Breast epithelium (tissue), 4 donors: ENCODE measurements around the gene MIEN1. TPM values are rescaled to one million over a fixed set of nuclear protein-coding genes. Genes with fewer than 3 reads are reported as not detected.

Experiments
- DNase-seq, 2 donors: peaks; one replicate each; pipeline ENCODE4 v3.0.0-alpha.2; 2019; ENCODE audit warnings: low spot score in 2 of 2
- H3K27ac ChIP-seq, 2 donors: fragments of 200-600 bp; sonication (generic) in 1 of 2; one replicate each; pipeline ENCODE4 v1.5.1; 2016 to 2019; ENCODE audit warnings: mild to moderate bottlenecking in 1 of 2
- H3K27me3 ChIP-seq, 2 donors: fragments of 200-600 bp; sonication (generic) in 1 of 2; one replicate each; pipeline versions ENCODE4 v1.5.1 to v1.6.0; 2017 to 2019; ENCODE audit warnings: control low read depth in 1 of 2, mild to moderate bottlenecking in 1 of 2
- H3K36me3 ChIP-seq: fragments of 200-600 bp; one replicate; pipeline ENCODE4 v1.5.1; 2019
- H3K4me1 ChIP-seq, 2 donors: fragments of 200-600 bp; sonication (generic); one replicate each; pipeline ENCODE4 v1.5.1; 2016 to 2019; ENCODE audit warnings: control low read depth in 1 of 2
- H3K4me3 ChIP-seq, 3 donors: fragments of 200-600 bp; sonication (generic); 1 replicate in 2 of 3; 2 replicates in 1 of 3; pipeline ENCODE4 v1.5.1; 2016 to 2019; ENCODE audit warnings: mild to moderate bottlenecking in 3 of 3, moderate library complexity in 2 of 3
- H3K9me3 ChIP-seq, 2 donors: fragments of 200-600 bp; sonication (generic) in 1 of 2; one replicate each; pipeline ENCODE4 v1.5.1; 2016 to 2019; ENCODE audit warnings: control low read depth in 1 of 2
- CTCF ChIP-seq, 3 donors: fragments of 450-650 bp; IDR thresholded peaks; one replicate each; pipeline ENCODE4 v1.5.1; 2016 to 2017; ENCODE audit warnings: antibody characterized with exemption in 3 of 3, mild to moderate bottlenecking in 3 of 3, moderate library complexity in 3 of 3
- POLR2A ChIP-seq: fragments of 450-650 bp; IDR thresholded peaks from one replicate; pipeline ENCODE4 v1.6.1; 2016; ENCODE audit warnings: antibody characterized with exemption, mild to moderate bottlenecking, moderate library complexity
- POLR2AphosphoS5 ChIP-seq, 3 donors: sonication (generic); formaldehyde crosslinking; IDR thresholded peaks; one replicate each; pipeline ENCODE4 v1.6.1; 2017; ENCODE audit warnings: antibody characterized with exemption in 3 of 3
- intact Hi-C: fragments of 100-400 bp; cut with DNase I; formaldehyde crosslinking; loops from one replicate; pipeline ENCODE4 v1.15.1; 2023; ENCODE audit warnings: low total_unique reads
- total RNA-seq, 3 donors: library from RNA; depleted of rRNA; stranded (reverse); fragments of >200 nt; gene quantifications; one replicate each; pipeline ENCODE4 v1.1.0, GENCODE V29; 2016

Gene MIEN1
- total RNA-seq, 3 donors from 2014 or later, result 50.7 to 68.2 (median 61.6) TPM

GRCh38 chr17:39706921-39707337 is 23.4 kb downstream of the MIEN1 start:
- DNase-seq, result no peak
- no peak for TF ChIP-seq POLR2AphosphoS5 (IDR thresholded peaks at IDR 0.05)
- no peak for TF ChIP-seq CTCF (IDR thresholded peaks at IDR 0.05)
- TF ChIP-seq POLR2A, result no peak
- H3K27ac ChIP-seq, result peak overlapping the region; percentile 93 to 98
- no peaks in the 10 kb centered on the region for H3K27me3 ChIP-seq
- intact Hi-C loops, result no loop called here
- H3K9me3 ChIP-seq, result no peaks in the 10 kb centered on the region
- H3K36me3 ChIP-seq, result peaks cover 5% of the 10 kb centered on the region
- H3K4me3 ChIP-seq, result peak overlapping the region in 1 of 3 donors; percentile 15
- peaks cover 4 to 43% of the 10 kb centered on the region in 2 donors for H3K4me1 ChIP-seq

- H3K4me3 ChIP-seq, result peak overlapping the region in 2 of 3 donors; percentile 15 to 54
- no peaks in the 10 kb centered on the region for H3K27me3 ChIP-seq
- H3K4me1 ChIP-seq, result peaks cover 4 to 49% of the 10 kb centered on the region in 2 donors
- no peak for DNase-seq
- H3K27ac ChIP-seq, result peak overlapping the region; percentile 93 to 98
- TF ChIP-seq CTCF (IDR thresholded peaks at IDR 0.05) (no peak), POLR2AphosphoS5 (IDR thresholded peaks at IDR 0.05) (no peak), POLR2A (no peak)
- H3K36me3 ChIP-seq, result peaks cover 5% of the 10 kb centered on the region
- H3K9me3 ChIP-seq, result no peaks in the 10 kb centered on the region
- intact Hi-C loops, result no loop called here
Measured at GRCh38 chr17:39706383-39706782, 23.9 kb downstream of the MIEN1 start.

GRCh38 chr17:39705786-39706348 is 24.5 kb downstream of the MIEN1 start:
- H3K4me1 ChIP-seq, result peaks cover 4 to 49% of the 10 kb centered on the region in 2 donors
- H3K27ac ChIP-seq, result peak overlapping the region; percentile 93 to 98
- H3K27me3 ChIP-seq, result no peaks in the 10 kb centered on the region
- peak; percentile 85 to 92 for DNase-seq
- TF ChIP-seq POLR2AphosphoS5 (IDR thresholded peaks at IDR 0.05) (peak; percentile 52 to 82 (median 55)), CTCF (IDR thresholded peaks at IDR 0.05) (peak in 2 of 3 donors; percentile 35 to 58), POLR2A (no peak)
- H3K36me3 ChIP-seq, result peaks cover 5% of the 10 kb centered on the region
- H3K9me3 ChIP-seq, result no peaks in the 10 kb centered on the region
- intact Hi-C loops, result no loop called here
- H3K4me3 ChIP-seq, result peak overlapping the region in 2 of 3 donors; percentile 15 to 54

GRCh38 chr17:39704821-39705551 is 25.3 kb downstream of the MIEN1 start:
- Histone ChIP-seq H3K27ac (peak overlapping the region; percentile 93 to 98), H3K4me3 (peak overlapping the region in 2 of 3 donors; percentile 15 to 54), H3K36me3 (peaks cover 5% of the 10 kb centered on the region), H3K27me3 (no peaks in the 10 kb centered on the region), H3K4me1 (peaks cover 4 to 49% of the 10 kb centered on the region in 2 donors), H3K9me3 (no peaks in the 10 kb centered on the region)
- DNase-seq, result no peak
- intact Hi-C loops, result no loop called here
- TF ChIP-seq CTCF (IDR thresholded peaks at IDR 0.05) (peak in 1 of 3 donors; percentile 59), POLR2AphosphoS5 (IDR thresholded peaks at IDR 0.05) (no peak)

- H3K4me1 ChIP-seq, result peaks cover 4 to 49% of the 10 kb centered on the region in 2 donors
Measured at GRCh38 chr17:39703913-39704312, 26.4 kb downstream of the MIEN1 start.

More at GRCh38 chr17:39703913-39704312, 26.4 kb downstream of the MIEN1 start:
- H3K27ac ChIP-seq, result peak overlapping the region; percentile 93 to 98
- no peaks in the 10 kb centered on the region for H3K27me3 ChIP-seq
- intact Hi-C loops, result no loop called here
- H3K9me3 ChIP-seq, result no peaks in the 10 kb centered on the region
- TF ChIP-seq CTCF (IDR thresholded peaks at IDR 0.05), result no peak
- no peak overlapping the region for H3K4me3 ChIP-seq
- no peak for DNase-seq
- peaks cover 4% of the 10 kb centered on the region for H3K36me3 ChIP-seq
